K562 treated with DMSO at 1 percent for 4 hours (cell line): ENCODE measurements around the gene HAUS2. TPM values are rescaled to one million over a fixed set of nuclear protein-coding genes. Genes with fewer than 3 reads are reported as not detected.

Source experiments
- total RNA-seq: library from RNA; unstranded; fragments of 300-600 nt; gene quantifications from 2 replicates; pipeline ENCODE4 v1.2.3, GENCODE V29; 2022; ENCODE audit not compliant: insufficient read depth

HAUS2 gene
- 35.2 and 36.2 TPM in 2 replicates for total RNA-seq

GRCh38 chr15:42548249-42549031, at the start of gene HAUS2, which contains the start of gene LRRC57:
HAUS2 (plus strand) TSS chr15:42548838; CDS start chr15:42548873, 35 bp downstream.
LRRC57 (minus strand) TSS chr15:42548793; CDS start chr15:42548434, 359 bp downstream.

GRCh38 chr15:42575188-42576039, 26.8 kb downstream of the HAUS2 start, which contains the start of gene STARD9:
STARD9 (plus strand) TSS chr15:42575606; CDS start chr15:42575716, 110 bp downstream.

Other genes starting within 250 kb of the HAUS2 start
- 4.9 TPM in 1 of 2 replicates, not detected in the other for gene CAPN3, start 189.3 kb upstream of the HAUS2 start, total RNA-seq
- 17.1 and 27.0 TPM in 2 replicates for gene ZNF106, start 57.7 kb upstream of the HAUS2 start, total RNA-seq
- gene SNAP23, start 53.2 kb upstream of the HAUS2 start, total RNA-seq, result 63.1 and 78.7 TPM in 2 replicates
- 9.7 and 10.4 TPM in 2 replicates for gene LRRC57, start within 50 bp of the HAUS2 start, total RNA-seq
- 3.2 and 3.9 TPM in 2 replicates for gene STARD9, start 26.8 kb downstream of the HAUS2 start, total RNA-seq
- gene CDAN1, start 188.3 kb downstream of the HAUS2 start, total RNA-seq, result 22.1 and 41.2 TPM in 2 replicates